Measurements from ENCODE around the gene QPCTL. TPM values are rescaled to one million over a fixed set of nuclear protein-coding genes. Genes with fewer than 3 reads are reported as not detected.
A peak's percentile ranks its signal among the peaks of the same experiment; 100 is the strongest.
"Not testable (repeated sequence)": the region's sequence is repeated elsewhere in the genome, so short reads cannot be mapped to it uniquely, and the experiment has no call there.

Gene QPCTL
- total and polyA plus RNA-seq, 2 experiments from 2014 or later: 10.3 to 11.0 TPM

DNA sequence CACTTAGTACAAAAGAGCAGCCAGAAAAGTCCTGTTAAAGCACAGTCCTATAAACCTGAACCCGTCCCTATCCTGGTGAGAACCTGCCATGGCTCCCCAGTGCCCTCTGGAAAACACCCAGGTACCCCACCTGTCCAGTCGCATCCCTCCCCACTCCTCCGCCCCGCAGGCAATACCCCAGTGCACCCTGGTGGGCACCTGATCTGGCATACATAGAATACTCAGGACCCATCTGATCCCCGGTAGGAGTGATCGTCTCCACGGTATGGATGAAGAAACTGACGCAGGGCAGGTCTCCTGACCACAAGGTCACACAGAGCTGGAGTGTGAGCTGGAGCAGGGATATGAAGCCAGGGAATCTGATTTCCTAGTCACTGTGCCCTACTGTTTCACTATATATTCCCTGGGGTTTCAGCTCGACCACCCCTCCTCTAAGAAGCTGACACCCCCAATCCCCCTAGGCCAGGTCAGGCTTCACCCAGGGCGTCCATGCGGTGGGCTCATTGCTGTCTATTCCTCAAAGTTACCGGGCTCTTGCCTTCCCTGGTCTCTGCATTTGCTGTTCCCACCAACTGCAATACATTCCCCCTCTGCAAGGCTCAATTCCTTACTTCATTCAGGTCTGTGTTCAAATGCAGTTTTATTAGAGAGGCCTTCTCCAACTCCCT lies 25.7 kb downstream of the QPCTL start:
- H3K79me2 ChIP-seq: peaks cover 68% of the 10 kb centered on the region
- peaks cover 11% of the 10 kb centered on the region for H3K4me1 ChIP-seq (ENCODE audit: insufficient read depth)
- TF ChIP-seq EZH2phosphoT487 (IDR thresholded peaks at IDR 0.05; ENCODE audit: low read depth, severe bottlenecking, unreplicated experiment) (no peak), CTCF (IDR thresholded peaks at IDR 0.05; ENCODE audit: poor library complexity) (no peak), EZH2 (IDR thresholded peaks at IDR 0.05; ENCODE audit: borderline replicate concordance) (no peak)

GRCh38 chr19:45720065-45720464 lies 27.6 kb downstream of the QPCTL start:
- not testable (repeated sequence) for H3K27me3 ChIP-seq; H3K9me2 ChIP-seq (replicated peaks; ENCODE audit: insufficient read depth); H3K4me2 ChIP-seq; H4K20me1 ChIP-seq (ENCODE audit: insufficient read depth, poor library complexity, severe bottlenecking); H3K9me3 ChIP-seq (ENCODE audit: low read depth); H3K36me3 ChIP-seq (replicated peaks; ENCODE audit: insufficient read depth, low read depth); DNase-seq (ENCODE audit: low spot score); H3K4me3 ChIP-seq; H2AFZ ChIP-seq
- Histone ChIP-seq H3K79me2 (peaks cover 70% of the 10 kb centered on the region), H3K4me1 (ENCODE audit: insufficient read depth) (peaks cover 11% of the 10 kb centered on the region), H3K27ac (peak overlapping the region; percentile 78)
- WGBS (ENCODE audit: low lambda C conversion rate, missing lambda C conversion rate): 99% methylated on average over 11 of the region's 11 CpGs

More for the DNA sequence above, 25.7 kb downstream of the QPCTL start:
- Histone ChIP-seq H3K4me3 (peak overlapping the region; percentile 15), H4K20me1 (ENCODE audit: insufficient read depth, poor library complexity, severe bottlenecking) (no peaks in the 10 kb centered on the region), H3K27me3 (no peaks in the 10 kb centered on the region), H3K4me2 (peak overlapping the region; percentile 76), H3K9me3 (ENCODE audit: low read depth) (no peaks in the 10 kb centered on the region), H3K9me2 (replicated peaks; ENCODE audit: insufficient read depth) (no peaks in the 10 kb centered on the region), H3K27ac (peak overlapping the region; percentile 95), H2AFZ (no peak overlapping the region), H3K36me3 (replicated peaks; ENCODE audit: insufficient read depth, low read depth) (no peaks in the 10 kb centered on the region)
- peak; percentile 42 for DNase-seq (ENCODE audit: low spot score)
- WGBS (ENCODE audit: low lambda C conversion rate, missing lambda C conversion rate): 54% methylated on average over 12 of the region's 12 CpGs

- not testable (repeated sequence) for H3K9me3 ChIP-seq (ENCODE audit: low read depth); H3K4me3 ChIP-seq; H4K20me1 ChIP-seq (ENCODE audit: insufficient read depth, poor library complexity, severe bottlenecking); H3K27ac ChIP-seq; H3K4me1 ChIP-seq (ENCODE audit: insufficient read depth); DNase-seq (ENCODE audit: low spot score); H3K36me3 ChIP-seq (replicated peaks; ENCODE audit: insufficient read depth, low read depth); H3K9me2 ChIP-seq (replicated peaks; ENCODE audit: insufficient read depth); H3K4me2 ChIP-seq; H2AFZ ChIP-seq; H3K27me3 ChIP-seq
- H3K79me2 ChIP-seq: peaks cover 69% of the 10 kb centered on the region
- WGBS (ENCODE audit: low lambda C conversion rate, missing lambda C conversion rate): 96% methylated on average over 18 of the region's 18 CpGs
These were observed 36.2 kb downstream of the QPCTL start for GRCh38 chr19:45728683-45729082.

GRCh38 chr19:45729800-45730290 lies 37.4 kb downstream of the QPCTL start:
- no peaks in the 10 kb centered on the region for H3K27me3 ChIP-seq
- peaks cover 58% of the 10 kb centered on the region for H3K79me2 ChIP-seq
- 5% methylated on average over 10 of the region's 10 CpGs for WGBS (ENCODE audit: low lambda C conversion rate, missing lambda C conversion rate)

More at GRCh38 chr19:45729800-45730290, 37.4 kb downstream of the QPCTL start:
- H3K9me3 ChIP-seq (ENCODE audit: low read depth): no peaks in the 10 kb centered on the region
- peak overlapping the region; percentile 61 for H3K27ac ChIP-seq
- H3K36me3 ChIP-seq (replicated peaks; ENCODE audit: insufficient read depth, low read depth): no peaks in the 10 kb centered on the region
- peaks cover 9% of the 10 kb centered on the region for H3K4me1 ChIP-seq (ENCODE audit: insufficient read depth)
- peak overlapping the region; percentile 70 for H3K4me3 ChIP-seq
- peak overlapping the region; percentile 49 for H2AFZ ChIP-seq
- TF ChIP-seq EZH2 (IDR thresholded peaks at IDR 0.05; ENCODE audit: borderline replicate concordance) (no peak), CTCF (IDR thresholded peaks at IDR 0.05; ENCODE audit: poor library complexity) (no peak), EZH2phosphoT487 (IDR thresholded peaks at IDR 0.05; ENCODE audit: low read depth, severe bottlenecking, unreplicated experiment) (no peak)
- H3K4me2 ChIP-seq: peak overlapping the region; percentile 91
- no peaks in the 10 kb centered on the region for H3K9me2 ChIP-seq (replicated peaks; ENCODE audit: insufficient read depth)
- H4K20me1 ChIP-seq (ENCODE audit: insufficient read depth, poor library complexity, severe bottlenecking): no peaks in the 10 kb centered on the region
- peak; percentile 27 for DNase-seq (ENCODE audit: low spot score)
